ENCODE measurements around the gene KCNMA1. TPM values are rescaled to one million over a fixed set of nuclear protein-coding genes. Genes with fewer than 3 reads are reported as not detected.

The KCNMA1 gene
- total RNA-seq, 1 donor from 2014 or later: 44.0 TPM

- peak; percentile 87 for ATAC-seq
- DNase-seq (ENCODE audit: low spot score): peak; percentile 92
Measured at GRCh38 chr10:77498210-77498609, 139.4 kb downstream of the KCNMA1 start.

GRCh38 chr10:77497748-77498147, 139.9 kb downstream of the KCNMA1 start:
- no peak for DNase-seq (ENCODE audit: low spot score)
- ATAC-seq: peak; percentile 18

- ATAC-seq (no peak), DNase-seq (ENCODE audit: low spot score) (no peak)
Measured at GRCh38 chr10:77496941-77497420, 140.6 kb downstream of the KCNMA1 start.

DNA sequence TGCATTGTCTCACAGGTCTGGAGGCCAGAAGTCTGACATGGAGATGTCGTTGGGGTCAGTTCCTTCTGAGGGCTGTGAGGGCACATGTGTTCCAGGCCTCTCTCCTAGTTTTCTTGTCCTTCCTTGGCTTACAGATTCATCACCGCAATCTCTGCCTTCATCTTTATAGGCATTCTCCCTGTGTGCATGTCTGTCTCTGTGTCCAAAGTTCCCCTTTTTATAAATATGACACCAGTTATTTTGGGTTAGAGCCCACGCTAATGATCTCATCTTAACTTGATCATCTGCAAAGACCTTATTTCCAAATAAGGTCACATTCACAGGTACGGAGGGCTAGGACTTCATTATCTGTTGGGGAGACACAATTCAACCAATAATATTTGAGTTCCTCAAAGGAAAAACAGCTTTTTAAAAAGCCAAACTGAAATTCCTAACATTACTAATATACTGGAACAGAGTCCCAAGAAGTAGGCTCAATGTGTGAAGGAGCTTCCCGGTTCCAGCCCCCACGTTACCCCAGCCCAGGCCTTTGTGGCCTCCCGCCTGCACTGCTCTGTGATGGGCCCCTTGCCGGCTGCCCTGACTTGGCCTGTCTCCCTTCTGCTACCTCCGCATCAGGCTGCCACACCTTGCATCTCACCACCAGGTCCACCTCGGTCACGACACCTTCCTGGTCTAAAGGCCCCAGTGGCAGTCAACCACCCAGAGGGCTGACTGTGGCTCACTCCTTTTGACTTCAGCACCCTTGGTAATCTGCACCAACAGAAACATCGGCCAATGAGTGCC, 142.7 kb downstream of the KCNMA1 start:
- ATAC-seq (no peak), DNase-seq (ENCODE audit: low spot score) (no peak)

- DNase-seq (ENCODE audit: low spot score): no peak
- no peak for ATAC-seq
Measured at GRCh38 chr10:77494327-77494726, 143.3 kb downstream of the KCNMA1 start.

GRCh38 chr10:77493851-77494261, 143.8 kb downstream of the KCNMA1 start:
- ATAC-seq (no peak), DNase-seq (ENCODE audit: low spot score) (no peak)

GRCh38 chr10:77493239-77493806, 144.3 kb downstream of the KCNMA1 start:
- no peak for DNase-seq (ENCODE audit: low spot score)
- ATAC-seq: no peak

DNA sequence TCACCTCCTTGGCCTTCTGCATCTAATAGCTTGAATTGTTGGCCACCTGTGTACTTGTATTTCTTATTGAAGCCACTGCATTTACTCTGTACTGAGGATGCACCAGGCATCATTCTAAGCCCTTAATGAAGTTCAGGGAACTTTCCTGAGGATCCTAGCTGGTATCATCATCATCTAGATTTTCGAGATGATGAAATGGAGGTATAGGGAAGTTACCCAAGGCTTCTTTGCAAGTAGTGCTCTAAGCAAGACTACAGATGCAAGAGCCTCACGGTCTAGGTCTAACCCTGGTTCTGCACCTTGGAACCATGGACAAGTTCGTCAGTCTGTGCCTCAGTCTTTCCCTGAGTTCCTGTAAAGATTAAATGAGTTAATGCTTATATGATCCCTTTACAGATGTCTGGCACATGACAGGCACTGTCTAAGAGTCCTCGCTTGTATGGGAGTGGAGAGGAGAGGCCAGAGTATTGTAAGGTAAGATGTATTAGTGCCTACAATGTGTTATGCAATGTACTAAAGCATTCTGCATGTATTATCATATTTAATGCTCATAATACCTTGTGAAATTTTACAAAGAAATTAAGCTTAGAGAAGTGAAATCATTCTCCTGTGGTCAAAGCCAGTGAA, 145.1 kb downstream of the KCNMA1 start:
- ATAC-seq: no peak
- DNase-seq (ENCODE audit: low spot score): no peak

DNA sequence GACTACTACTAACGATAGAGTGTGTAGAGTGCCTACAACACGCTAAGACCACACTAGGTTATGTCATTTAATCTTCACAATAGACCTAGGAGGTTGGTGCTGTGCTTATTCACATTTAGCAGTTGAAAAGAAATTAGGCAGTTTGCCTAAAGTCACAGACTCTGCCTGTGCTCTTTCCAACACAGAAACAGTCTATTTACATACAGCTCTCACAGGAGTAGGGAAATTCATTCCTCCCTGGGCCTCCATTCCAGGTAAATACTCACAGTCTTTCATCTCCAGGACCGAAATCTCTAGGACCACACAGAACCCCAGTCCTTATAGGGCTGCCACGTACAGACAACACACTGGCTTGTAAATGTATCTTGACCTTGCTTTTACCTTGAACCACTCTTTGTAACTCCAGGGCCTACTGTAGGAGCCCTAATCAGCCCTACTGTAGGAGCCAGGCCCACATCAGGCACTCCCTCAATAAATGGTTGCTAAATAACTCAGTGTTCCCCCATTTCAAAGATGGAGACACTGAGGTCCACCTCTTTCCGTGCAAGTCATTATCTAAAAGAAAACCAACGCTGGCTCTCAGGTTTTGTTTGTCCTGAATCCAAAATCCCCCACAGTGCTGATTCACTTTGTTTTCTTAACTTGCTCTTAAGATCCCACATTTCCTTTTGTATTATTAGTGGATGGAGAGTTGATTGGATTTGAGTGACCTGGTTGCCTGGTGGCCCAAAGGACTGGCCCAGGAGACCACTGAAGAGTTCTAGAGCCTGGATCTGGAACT, 146.9 kb downstream of the KCNMA1 start:
- no peak for ATAC-seq
- no peak for DNase-seq (ENCODE audit: low spot score)

- ATAC-seq (no peak), DNase-seq (ENCODE audit: low spot score) (no peak)
Measured at GRCh38 chr10:77486517-77486916, 151.1 kb downstream of the KCNMA1 start.

DNA sequence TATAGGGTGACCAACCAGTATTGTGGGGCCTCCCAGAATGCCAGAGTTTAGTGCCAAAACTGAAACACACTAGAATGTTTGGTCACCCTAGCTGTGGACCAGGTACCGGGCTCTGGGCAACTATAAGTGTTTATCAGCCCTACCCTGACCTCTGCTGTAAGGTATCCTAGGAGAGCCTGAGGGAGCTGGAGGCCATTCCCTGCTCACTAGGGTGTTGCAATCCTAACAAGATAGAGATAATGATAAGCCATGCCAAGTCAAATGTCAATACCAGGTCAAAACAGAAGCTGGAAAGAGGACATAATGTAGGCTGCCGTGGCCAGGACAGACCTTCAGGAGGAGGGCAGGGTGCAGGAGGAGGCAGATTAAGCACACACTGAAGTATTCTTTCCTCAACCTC, 151.8 kb downstream of the KCNMA1 start:
- ATAC-seq: peak; percentile 76
- peak; percentile 83 for DNase-seq (ENCODE audit: low spot score)

- peak; percentile 61 for ATAC-seq
- peak; percentile 88 for DNase-seq (ENCODE audit: low spot score)
Measured at GRCh38 chr10:77482072-77482471, 155.5 kb downstream of the KCNMA1 start.

GRCh38 chr10:77479586-77479985, 158.0 kb downstream of the KCNMA1 start:
- ATAC-seq (peak; percentile 3), DNase-seq (ENCODE audit: low spot score) (no peak)

- ATAC-seq (no peak), DNase-seq (ENCODE audit: low spot score) (no peak)
Measured at GRCh38 chr10:77478962-77479359, 158.6 kb downstream of the KCNMA1 start.

DNA sequence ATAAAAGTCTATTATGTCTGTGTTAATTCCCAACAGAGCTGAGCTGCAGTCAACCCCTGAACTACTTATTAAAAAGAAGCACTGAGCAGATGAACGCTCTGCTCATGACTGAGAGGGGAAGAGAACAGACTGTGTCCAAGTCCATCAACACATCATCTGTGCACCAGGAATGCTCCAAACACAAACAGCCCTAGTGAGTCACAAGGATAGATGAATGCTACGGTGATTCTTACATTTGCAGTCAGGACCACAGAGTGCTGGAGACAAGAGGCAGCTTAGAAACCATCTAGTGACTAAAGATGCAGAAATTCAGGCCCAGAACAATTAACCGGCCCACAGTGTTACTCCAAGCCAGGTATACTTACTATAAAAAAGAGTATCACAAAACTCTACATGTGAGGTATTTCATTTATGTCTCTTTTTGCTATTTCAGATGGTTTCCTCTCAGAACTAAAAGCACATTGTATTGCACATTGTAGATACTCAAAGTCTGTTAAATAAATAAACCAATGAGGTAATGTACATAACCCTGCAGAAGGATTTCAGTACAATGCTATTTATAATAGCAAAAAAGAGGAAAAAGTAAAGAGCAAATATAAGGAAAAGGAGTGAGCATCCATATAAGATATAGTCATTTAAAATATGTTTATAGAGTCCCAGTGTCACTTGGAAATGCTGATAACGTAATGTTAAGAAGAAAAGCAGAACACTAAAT, 159.2 kb downstream of the KCNMA1 start:
- no peak for DNase-seq (ENCODE audit: low spot score)
- ATAC-seq: no peak

- DNase-seq (ENCODE audit: low spot score): no peak
- ATAC-seq: peak; percentile 24
Measured at GRCh38 chr10:77475522-77475921, 162.1 kb downstream of the KCNMA1 start.

- DNase-seq (ENCODE audit: low spot score): no peak
- no peak for ATAC-seq
Measured at GRCh38 chr10:77474939-77475338, 162.7 kb downstream of the KCNMA1 start.

GRCh38 chr10:77474386-77474785, 163.2 kb downstream of the KCNMA1 start:
- DNase-seq (ENCODE audit: low spot score): no peak
- ATAC-seq: no peak

DNA sequence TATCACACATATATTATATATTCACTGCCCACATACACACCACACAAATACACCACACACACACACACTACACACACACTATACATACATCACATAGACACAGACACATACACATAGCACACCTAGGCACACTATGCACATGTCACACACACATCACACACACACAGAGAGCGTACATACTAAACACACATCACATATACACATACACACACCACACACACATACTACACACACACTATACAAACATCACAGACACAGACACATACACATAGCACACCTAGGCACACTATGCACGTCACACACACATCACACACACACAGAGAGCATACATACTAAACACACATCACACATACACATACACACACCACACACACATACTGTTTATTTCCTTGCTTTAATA, 165.5 kb downstream of the KCNMA1 start:
- no peak for DNase-seq (ENCODE audit: low spot score)
- ATAC-seq: no peak

DNA sequence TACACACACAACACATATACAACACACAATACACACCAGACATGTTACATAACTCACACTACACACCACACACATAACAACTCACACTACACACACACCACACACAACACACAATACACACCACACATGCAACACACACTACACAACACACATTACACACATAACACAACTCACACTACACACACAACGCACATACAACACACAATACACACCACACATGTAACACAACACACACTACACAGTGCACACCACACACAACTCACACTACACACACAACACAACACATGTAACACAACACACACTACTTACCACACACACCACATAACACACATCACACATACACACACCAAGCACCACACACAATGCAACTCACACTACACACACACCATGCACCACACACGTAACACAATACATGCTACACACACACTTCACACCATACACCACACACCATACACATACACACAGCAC, 166.5 kb downstream of the KCNMA1 start:
- DNase-seq (ENCODE audit: low spot score): no peak
- ATAC-seq: no peak
